HG03460 (cell line): ENCODE measurements around the gene LDLRAD4.

ENCODE experiments used
- ATAC-seq: cut with Tn5 transposase; IDR thresholded peaks from one replicate; pipeline ENCODE4 v1.9.1; 2021; ENCODE audit not compliant: unreplicated experiment

The LDLRAD4 gene

GRCh38 chr18:13302457-13303225, 84.1 kb downstream of the LDLRAD4 start:
- no peak for ATAC-seq

GRCh38 chr18:13303756-13304364, 85.3 kb downstream of the LDLRAD4 start:
- no peak for ATAC-seq

GRCh38 chr18:13305301-13305700, 86.7 kb downstream of the LDLRAD4 start:
- no peak for ATAC-seq

- ATAC-seq = no peak
Measured at GRCh38 chr18:13306583-13306982, 88.0 kb downstream of the LDLRAD4 start.

DNA sequence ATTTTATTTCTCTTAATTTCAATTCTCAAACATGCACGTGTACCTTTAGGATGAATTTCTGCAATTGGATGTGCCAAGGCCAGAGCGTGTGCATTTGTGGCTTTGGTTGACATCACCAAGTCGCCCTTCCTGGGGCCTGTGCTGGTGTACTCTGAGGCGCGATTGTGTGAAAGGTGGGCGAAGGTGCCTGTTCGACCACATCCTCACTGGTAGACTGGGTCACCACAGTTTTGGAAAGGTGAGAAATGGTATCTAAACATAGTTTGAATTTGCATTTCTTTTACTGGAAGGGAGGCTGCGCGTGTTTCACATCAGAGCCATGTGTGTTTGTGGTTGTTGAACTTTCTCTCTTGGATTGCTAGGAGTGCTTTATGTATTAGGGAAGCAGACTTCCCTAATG, 89.8 kb downstream of the LDLRAD4 start:
- ATAC-seq = no peak

DNA sequence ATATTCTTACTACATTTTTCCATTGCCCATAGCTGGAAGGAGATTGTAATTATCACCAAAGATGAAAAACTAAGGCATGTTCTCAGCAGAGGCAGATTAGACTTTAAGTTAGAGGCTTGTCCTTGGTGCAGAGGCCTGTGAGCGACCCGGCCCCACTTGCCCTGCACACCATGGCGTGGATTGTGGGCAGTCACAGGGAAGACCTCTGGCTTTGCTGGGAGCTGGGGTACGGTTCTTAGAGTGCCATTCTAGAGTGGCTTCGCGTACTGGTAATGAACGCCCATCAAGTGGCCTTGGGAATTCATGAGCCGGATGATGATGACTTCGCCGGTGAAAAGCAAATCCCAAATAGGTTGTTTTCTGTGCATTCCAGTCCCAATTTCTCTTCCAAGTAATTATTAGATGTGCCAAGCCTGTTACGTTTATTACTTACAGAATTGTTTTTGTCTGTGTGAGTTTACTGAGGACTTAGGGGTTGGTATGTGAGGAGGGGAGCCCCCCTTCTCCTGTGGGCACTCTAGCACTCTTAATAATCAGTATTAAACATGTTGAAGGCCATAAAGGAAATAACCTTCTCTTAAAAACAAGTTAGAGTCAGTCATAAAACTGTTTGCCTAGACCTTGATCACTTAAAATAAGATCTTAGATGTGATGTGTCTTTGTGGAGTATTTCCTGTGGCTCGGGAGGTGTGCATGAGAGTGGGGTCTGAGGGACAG, 90.6 kb downstream of the LDLRAD4 start:
- ATAC-seq = no peak

DNA sequence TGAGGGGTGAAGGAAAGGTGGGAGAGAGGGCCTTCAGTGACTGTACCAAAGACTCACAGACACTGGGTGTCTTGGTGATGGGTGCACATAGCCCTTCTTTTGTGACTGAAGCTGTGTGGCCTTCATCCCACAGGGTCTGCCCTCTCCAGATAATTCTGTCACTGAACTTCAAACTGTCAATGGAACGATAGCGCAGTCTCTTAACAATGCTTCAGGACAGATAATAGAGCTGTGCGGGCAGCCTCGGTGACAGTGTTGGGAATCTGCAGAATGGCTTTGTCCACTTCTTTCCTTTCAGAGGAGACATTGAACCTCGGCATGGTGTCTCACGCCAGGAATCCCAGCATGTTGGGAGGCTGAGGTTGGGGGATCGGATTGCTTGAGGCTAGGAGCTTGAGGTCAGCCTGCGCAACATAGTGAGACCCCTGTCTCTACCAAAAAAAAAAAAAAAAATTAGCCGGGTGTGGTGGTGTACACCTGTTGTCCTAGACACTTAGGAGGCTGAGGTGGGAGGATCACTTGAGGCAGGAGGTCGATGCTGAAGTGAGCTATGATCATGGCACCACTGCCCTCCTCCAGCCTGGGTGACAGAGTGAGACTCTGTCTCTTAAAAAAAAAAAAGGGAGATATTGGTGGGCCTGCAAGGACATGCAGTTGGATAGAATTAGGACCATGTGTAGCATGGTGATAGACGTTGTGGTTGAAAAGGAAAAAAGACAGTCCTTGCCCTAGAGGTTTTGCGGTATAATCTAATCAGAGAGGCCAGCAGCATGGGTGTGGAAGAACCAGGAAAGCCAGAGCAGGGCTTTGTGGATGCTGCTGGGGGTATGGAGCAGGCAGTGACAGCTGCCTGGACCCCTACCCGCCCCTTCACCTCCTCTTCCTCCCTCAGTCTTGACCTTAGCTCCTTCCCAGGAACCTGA, 91.4 kb downstream of the LDLRAD4 start:
- no peak for ATAC-seq

- ATAC-seq = no peak
Measured at GRCh38 chr18:13311193-13311592, 92.6 kb downstream of the LDLRAD4 start.

DNA sequence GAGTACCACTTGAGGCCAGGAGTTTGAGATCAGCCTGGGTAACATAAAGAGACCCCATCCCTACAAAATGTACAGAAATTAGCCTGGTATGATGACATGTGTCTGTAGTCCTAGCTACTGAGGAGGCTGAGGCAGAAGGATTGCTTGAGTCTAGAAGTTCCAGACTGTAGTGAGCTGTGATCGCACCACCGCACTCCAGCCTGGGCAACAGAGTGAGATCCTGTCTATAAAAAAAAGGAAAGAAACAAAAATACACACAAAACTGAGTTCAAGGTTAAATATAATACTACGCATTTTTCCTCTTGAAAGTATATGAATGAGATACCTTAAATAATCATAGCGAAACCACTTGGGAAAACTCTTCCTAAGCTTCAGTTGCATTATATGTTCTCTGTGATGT, 94.0 kb downstream of the LDLRAD4 start:
- ATAC-seq = no peak

DNA sequence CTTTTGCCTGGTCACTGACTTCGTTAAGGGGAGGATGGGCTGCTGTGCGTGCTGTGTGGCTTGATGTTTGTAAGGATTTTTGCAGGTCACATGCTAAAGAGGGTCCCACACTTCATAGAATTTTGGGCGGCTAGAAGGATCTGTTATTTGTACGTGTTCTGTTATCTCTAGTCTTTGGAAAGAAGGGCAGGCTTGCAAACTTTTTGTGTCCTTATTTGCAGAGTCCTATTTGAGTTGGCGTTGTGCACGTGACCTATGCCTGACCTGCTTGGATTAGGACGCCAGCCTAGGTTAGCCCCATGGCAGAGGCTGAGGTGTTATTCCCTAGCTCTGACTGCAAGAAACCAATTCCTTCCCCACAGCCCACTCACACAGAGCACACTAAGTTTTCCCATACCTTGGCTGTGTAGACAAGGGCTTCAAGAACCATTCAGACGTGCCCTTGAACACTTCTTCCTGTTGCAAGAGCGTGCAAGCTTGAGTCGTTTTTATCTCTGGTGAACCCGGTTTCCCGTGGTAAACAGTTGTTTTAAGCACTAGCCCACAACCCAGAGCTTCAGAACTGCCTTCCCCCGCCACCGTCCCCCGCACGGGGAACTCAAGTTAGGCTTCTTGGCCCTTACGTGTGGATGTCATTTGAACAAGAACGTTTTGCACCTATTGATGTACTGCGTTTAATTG, 94.6 kb downstream of the LDLRAD4 start:
- ATAC-seq = no peak

GRCh38 chr18:13315000-13315399, 96.4 kb downstream of the LDLRAD4 start:
- no peak for ATAC-seq

- ATAC-seq = no peak
Measured at GRCh38 chr18:13316063-13316462, 97.5 kb downstream of the LDLRAD4 start.

DNA sequence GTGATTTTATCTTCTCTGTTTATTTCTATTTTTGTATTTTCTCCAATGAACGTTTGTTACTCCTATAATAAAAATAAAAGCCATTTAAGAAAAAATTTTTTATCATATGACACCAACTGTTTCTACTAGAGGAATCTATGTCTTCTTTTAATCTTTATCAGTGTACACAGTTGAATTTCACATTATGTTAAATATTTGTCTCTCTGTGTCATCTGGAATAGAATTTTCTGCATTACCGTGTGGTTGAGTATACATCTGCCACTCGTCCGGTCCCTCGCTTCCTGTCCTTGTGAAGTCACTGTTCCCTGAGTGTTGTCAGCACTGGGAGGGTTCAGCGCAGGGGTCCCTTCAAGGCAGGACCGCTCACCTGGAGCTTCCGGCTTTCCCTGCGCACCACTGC, 99.2 kb downstream of the LDLRAD4 start:
- ATAC-seq = no peak

GRCh38 chr18:13318731-13319501, 100.4 kb downstream of the LDLRAD4 start:
- ATAC-seq = no peak

- no peak for ATAC-seq
Measured at GRCh38 chr18:13319629-13320028, 101.1 kb downstream of the LDLRAD4 start.

- no peak for ATAC-seq
Measured at GRCh38 chr18:13320096-13320495, 101.5 kb downstream of the LDLRAD4 start.

DNA sequence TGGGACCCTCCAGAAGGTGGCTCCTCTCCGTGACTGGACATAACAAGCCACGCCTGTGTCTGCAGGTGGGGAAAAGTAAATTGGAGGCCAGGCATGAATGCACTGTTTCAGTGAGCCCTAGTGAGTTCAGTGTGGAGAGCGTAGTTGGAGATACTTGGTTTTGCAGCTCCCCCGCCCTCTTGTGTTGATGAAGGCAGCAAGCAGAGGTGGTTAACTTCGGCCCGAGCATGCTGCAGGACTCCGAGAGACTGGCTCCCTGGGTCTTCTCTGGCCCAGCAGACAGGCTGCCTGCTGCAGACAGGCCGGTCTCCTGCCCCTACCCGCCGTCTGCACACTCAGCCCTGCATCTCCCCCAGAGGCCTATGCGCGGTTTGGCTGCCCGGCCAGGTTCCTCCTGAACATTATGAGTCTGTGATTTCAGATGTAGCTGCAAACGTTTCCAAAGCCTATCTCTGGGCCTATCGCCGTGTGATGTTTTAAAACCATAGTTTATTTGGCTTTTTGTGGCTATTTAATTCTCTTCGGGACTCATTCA, 102.4 kb downstream of the LDLRAD4 start:
- no peak for ATAC-seq

- no peak for ATAC-seq
Measured at GRCh38 chr18:13321923-13322322, 103.4 kb downstream of the LDLRAD4 start.

DNA sequence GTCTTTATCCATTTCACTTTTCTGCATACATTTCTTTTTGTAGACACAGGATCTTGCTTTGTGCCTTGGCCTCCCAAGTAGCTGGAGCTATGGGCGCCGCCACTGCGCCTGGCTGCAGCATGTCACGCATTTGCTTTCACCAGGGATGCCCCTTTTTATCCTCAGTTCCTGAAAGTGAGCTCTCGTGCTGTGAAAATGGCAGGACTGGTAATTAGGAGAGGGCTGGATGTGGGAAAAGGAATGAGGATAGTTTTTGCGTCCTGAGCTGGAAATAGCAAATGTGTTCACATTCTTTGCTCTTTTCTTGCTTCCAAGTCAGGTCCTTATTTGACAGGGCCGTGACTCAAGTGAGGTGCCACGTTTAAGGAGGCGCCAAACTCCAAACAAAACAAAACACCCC, 104.6 kb downstream of the LDLRAD4 start:
- ATAC-seq = no peak
